ENCODE data around the gene AWAT2.

Gene AWAT2

GRCh38 chrX:69995362-69996112, 54.2 kb downstream of the AWAT2 start:
- no peak for DNase-seq

- DNase-seq: no peak
Observed at GRCh38 chrX:69993494-69993893, 56.2 kb downstream of the AWAT2 start.

DNA sequence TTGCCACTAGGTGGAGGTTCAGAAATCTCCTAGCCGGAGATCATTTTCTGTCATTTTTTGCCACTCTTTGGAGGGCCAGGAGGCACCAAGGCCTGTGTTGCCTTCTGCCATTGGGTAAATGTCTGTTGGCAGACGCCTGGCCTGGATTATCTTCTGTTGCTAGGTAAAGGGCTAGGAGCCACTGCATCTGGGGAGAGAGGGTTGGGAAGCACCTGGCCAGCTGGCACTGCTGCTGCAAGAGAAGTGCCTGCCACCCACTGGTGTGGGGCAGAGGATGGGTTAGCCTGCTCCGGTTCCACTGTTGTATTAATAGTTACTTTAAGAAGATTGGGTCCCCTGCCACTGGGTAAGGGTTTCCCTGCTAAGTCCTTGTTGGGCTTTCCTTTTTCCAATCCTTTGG, 58.1 kb downstream of the AWAT2 start:
- no peak for DNase-seq

Data from NCI-H1417 treated with DMSO at 0.1 percent for 48 hours (cell line).